Loucy (cell line): ENCODE measurements around the gene OTOP3.

Source experiments
- CTCF ChIP-seq: fragments of 200-600 bp; sonication (generic); conservative IDR thresholded peaks from 2 replicates; pipeline ENCODE4 v1.5.1; 2014; ENCODE audit warnings: mild to moderate bottlenecking, antibody characterized with exemption, low read length
- EZH2phosphoT487 ChIP-seq: fragments of 200-600 bp; IDR thresholded peaks from 2 replicates; pipeline ENCODE4 v1.6.1; 2018; ENCODE audit warnings: antibody characterized with exemption, mild to moderate bottlenecking, moderate library complexity, borderline replicate concordance

GRCh38 chr17:74901353-74902135 is 34.2 kb upstream of the OTOP3 start:
- TF ChIP-seq CTCF (no peak), EZH2phosphoT487 (no peak)
